HG03025 (cell line): ENCODE measurements around the gene FOXO6.

Source experiments
- ATAC-seq: cut with Tn5 transposase; IDR thresholded peaks from one replicate; pipeline ENCODE4 v1.9.1; 2021; ENCODE audit warnings: mild to moderate bottlenecking, moderate library complexity; ENCODE audit not compliant: unreplicated experiment, low FRiP score

FOXO6 gene

GRCh38 chr1:41349361-41350054 is 11.7 kb upstream of the FOXO6 start:
- no peak for ATAC-seq

DNA sequence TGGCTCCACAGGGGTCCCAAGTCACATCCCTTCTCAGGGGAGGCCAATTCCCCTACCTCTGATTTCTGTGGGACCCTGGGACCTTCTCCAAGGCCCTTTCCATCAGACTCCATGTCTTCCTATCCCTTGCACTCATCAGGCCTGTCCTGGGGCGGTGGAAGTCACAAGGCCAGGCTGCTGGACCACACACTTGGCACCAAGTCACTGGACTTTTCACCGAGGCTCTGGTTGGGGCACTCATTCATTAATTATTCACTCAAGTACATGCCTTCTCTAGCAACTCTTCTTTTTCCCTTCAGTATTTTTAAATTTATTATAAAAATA is 11.2 kb upstream of the FOXO6 start:
- no peak for ATAC-seq

DNA sequence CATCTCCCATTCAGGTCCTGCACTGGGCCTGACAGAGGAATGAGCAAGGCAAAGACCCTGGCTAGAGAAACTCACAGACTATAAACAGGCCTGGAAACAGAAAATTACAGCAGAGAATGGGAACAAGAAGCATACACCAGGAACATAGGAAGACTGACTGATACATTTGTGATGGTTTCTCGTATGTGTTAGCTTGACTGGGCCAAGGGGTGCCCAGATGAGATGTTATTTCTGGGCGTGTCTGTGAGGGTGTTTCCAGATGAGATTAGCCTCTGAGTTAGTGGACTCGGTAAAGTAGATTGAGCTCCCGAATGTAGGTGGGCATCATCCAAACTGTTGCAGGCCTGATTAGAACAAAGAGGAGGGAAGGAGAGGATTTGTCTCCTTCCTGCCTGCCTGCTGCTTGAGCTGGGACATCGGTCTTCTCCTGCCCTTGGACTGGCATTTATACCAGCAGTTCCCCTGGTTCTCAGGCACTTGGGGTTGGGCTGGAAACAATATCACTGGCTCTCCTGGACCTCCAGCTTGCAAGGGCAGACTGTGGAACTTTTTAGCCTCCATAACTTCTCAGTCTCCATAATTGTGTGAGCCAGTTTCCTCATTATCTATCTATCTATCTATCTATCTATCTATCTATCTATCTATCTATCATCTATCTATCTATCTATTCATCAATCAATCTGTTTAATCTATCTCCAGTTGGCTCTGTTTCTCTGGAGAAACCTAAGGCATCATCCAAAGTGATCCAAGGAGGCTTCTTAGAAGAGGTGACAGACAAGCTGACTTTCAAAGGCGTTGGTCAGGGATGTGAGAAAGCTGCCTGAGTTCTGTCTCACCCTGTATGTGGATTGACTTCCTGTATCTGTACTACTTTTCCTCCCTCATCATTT is 9.7 kb upstream of the FOXO6 start:
- ATAC-seq = no peak

- no peak for ATAC-seq
These were observed 7.5 kb upstream of the FOXO6 start for GRCh38 chr1:41353744-41354143.

DNA sequence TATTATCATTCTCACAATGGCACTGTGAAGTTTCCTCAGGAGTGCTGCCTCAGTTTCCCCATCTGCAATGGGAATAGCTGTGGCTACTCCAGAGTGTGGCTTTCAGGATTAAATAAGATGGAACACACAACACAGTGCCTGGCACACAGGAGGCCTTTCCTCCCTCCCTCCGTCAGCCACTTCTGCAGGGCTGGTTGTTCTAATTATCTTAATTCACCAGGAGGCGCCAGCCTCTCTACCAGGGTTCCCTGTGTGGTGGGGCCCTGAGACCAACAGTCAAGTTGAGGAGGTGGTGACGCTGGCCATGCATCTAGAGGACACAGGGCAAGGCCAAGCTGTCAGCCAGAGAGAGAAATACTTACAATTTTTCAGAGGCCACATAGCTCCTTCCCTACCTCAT is 6.3 kb upstream of the FOXO6 start:
- no peak for ATAC-seq

DNA sequence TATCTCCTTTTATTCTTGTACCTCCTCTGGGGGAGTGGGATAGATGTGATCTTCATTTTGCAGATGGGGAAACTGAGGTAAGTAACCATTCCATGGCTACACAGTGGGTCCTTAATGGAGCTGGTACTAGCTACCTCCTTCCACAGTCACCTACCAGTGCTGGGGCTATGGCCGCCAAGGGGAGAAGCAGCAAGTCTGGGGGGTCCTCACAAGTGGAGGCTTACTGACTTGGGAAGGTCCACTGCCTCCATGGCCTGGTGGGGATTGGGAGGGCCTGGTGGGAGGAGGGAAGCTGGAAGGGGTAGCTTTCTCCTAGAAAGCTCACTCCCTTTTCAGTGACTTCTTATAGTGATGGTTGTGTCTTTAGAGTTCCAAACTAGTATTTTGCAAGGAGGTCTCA is 5.9 kb upstream of the FOXO6 start:
- no peak for ATAC-seq

DNA sequence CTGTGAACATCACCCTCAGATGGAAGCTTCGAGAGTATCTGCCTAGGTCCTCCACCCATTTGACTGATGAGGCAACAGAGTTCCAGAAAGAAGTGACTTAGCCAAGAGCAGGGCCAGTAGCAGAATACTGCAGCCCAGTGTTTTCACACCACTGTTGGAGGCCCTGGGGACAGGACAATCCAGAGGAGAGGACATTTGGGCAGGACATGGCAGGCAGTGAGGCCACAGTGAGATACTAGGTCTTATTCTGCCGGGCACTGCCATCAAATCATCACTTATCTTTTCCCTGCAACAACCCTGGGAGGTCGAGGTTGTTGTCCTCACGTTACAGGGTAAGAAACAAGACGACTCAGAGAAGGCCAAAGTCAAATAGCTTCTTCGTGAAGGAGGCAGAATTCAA is 5.5 kb upstream of the FOXO6 start:
- ATAC-seq = no peak

GRCh38 chr1:41356752-41357151 is 4.5 kb upstream of the FOXO6 start:
- ATAC-seq = no peak

- no peak for ATAC-seq
These were observed 3.7 kb upstream of the FOXO6 start for GRCh38 chr1:41357451-41358101.

GRCh38 chr1:41358131-41359021 is 2.9 kb upstream of the FOXO6 start:
- ATAC-seq = no peak

DNA sequence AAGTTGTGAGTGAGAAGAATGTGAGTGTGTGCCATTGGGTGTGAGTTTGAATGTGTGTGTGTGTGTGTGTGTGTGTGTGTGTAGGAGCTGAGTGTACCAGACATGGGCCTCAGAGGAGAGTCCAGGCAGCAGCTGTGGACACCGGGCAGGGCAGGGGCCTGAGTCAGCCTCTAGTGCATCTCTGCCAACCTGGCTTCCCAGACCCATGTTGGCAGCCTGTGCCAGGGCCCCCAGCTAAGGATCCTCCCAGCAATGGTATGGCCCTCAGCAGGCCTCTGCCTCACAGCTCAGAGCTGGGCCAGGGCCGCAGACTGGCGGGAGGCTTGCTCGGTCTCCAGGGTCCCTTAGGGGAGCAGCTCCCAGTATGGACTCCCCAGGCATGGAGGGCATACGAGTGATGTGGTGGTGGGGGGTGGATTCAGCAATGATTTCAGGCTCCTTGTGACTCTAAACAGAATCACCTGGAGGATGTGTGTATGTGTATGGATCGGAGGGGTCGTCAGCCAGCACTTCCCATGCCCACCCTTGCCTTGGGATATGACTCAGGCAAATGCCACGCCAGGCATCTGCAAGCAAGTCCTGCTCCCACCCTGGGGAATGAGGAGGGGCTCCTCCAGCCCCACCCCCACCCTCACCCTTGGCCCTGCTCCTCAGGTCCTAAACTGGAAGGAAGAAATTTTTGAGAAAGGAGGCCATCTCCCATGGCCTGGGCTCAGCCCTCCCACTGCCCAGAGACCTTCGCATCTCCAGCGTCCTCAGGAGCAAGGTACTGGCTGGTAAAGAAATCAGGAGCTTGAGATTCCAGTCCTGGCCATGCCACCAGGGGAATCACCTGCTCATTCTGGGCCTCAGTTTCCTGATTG is 1.8 kb upstream of the FOXO6 start:
- no peak for ATAC-seq

DNA sequence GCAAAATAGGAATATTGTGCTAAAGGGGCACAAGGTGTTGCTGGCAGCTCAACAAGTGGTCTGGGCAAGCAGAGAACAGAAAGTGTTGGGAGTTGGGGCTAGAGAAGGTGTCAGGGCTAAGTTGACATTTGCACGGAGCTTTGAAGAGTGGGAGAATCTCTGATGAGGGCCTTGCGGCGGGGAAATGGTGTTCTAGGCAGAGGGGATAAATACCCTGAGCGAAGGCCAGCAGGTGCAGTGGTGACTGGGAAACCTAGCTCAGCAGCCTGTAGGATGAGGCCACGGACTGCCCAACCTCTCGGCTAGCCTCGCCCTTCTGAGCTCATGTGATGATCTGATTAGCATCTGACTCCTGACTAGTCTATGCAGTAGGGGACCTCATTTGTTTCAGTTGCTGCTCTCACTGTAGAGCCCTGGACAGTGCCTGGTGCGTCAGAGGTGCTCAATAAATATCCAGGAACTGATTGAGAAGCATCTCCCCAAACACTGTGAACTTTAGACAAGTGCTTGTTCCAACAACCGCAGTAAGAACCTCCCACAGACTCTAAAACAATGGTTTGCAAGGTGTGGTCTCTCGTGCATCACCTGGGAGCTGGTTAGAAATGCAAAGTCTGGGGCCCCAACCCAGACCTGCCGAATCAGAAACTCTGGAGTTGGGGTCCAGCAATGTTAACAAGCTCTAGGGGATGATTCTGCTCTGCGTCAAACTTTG is 1.0 kb upstream of the FOXO6 start:
- no peak for ATAC-seq

DNA sequence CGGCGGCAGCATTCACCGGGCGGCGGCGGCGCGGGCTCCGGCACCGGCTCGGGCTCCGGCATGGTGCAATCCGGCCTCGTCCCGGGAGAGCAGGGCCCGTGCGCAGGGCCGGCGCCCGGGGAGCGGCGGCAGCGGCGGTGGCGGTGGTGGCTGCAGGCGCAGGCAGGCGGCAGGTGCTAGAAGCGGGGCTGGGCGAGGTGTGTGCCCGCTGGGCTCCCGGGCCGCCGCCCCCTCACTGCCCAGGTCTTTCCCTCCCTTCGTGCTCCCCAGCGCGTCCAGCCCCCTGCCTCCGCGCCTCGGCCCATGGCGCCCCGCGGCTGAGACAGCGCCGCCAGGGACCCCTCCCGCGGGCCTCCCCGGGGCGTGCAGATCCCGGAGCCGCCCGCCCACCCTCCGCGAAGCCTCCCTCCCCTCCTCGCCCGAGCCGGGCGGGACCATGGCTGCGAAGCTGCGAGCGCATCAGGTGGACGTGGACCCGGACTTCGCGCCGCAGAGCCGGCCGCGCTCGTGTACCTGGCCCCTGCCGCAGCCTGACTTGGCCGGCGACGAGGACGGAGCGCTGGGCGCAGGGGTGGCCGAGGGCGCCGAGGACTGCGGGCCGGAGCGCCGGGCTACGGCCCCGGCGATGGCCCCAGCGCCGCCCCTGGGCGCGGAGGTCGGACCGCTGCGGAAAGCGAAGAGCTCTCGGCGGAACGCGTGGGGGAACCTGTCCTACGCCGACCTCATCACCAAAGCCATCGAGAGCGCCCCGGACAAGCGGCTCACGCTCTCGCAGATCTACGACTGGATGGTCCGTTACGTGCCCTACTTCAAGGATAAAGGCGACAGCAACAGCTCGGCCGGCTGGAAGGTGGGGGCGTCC is 492 bp downstream of the FOXO6 start:
- ATAC-seq = peak; percentile 26

DNA sequence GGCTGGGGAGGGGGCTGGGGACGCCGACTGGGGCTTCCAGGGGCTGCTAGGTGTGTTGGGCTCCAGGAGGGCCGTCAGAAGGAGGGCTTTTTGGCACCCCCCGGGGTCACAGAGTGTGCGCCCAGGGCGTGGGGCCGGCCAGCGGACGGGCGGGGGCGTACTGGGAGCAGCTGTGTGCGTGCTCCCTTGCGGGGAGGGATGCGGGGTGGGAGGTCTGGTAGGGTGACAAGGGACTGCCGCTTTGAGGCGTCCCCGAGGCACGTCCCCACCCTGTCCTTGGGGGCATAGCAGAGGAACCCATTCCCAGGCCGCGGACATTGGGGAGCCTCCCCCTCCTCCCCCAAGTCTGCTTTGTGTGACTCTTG is 1.1 kb downstream of the FOXO6 start:
- no peak for ATAC-seq

- no peak for ATAC-seq
These were observed 1.7 kb downstream of the FOXO6 start for GRCh38 chr1:41362749-41363590.

DNA sequence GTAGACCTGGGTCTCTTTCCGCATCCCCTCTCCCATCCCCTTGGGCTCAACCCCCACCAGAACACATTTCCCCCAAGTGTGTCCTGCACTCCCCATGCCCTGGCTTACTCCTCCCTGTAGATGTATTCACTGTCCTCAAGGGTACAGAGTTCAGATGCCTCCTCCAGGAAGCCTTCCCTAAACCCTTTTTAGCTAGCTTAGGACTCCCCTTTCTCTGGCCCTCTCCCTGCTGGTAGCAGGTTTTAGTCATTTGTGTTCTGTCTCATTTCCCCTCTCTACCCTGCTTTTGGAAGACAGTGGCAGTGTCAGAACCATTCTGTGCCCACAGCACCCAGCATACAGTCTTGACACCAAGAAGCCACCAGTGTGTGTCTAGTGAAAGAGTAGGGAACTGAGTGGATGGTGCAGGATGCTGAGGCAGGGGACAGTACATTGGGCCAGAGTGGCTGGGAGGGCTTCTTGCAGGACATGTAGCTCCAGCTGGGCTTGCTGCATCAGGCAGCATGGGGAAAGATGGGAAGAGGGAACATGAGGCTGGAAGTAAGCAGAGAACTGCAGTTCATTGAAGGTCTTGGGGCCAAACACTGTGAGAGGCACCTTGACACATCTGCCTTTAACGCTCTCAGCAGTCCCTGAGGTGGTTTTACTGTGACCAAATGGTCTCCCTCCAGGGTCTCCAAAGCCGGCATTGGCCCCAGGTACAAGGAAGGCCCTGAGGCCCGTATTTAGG is 2.5 kb downstream of the FOXO6 start:
- ATAC-seq = no peak
